ENCODE measurements around the gene ZEB2. TPM values are rescaled to one million over a fixed set of nuclear protein-coding genes. Genes with fewer than 3 reads are reported as not detected.
A peak's percentile ranks its signal among the peaks of the same experiment; 100 is the strongest.

ZEB2 gene
- total and polyA plus RNA-seq, 2 of the 8 experiments (the other 6 are each of a cell fraction or from before 2014, with no cell fraction given) = 0.38 TPM; not detected in 1

DNA sequence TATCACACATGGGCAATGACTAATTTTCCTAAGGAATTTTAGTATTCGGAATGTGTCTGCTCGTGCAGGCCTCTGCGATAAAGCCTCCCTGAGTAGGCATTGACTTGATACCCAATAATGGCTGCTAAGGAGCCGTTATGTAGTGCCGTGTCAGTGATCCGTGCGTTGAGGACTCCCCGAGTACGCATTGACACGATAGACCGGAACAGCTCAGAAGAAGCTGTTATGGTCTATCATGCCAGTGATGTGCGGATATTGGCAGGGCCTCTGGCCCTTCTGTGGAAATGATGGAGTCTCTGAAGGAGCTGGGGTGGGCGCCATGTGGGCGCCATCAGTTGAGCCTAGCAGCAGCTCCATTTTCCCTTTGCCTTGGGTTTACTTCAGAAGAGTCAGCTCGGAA lies 29.1 kb downstream of the ZEB2 start:
- Histone ChIP-seq H3K4me1 (replicated peaks in 1 of 4; ENCODE audit: control insufficient read depth in 3 of 4, insufficient read depth in 4 of 4, low read length in 3 of 4) (no peaks in the 10 kb centered on the region; a peak in 1 of 7 replicates), H3K9ac (replicated peaks in 1 of 4; ENCODE audit: extremely low read depth in 1 of 4, low read depth in 3 of 4, low read length in 3 of 4) (no peak overlapping the region), H4K5ac (ENCODE audit: insufficient read length, low read depth, low read length) (no peak overlapping the region), H4K8ac (ENCODE audit: extremely low read depth, insufficient read depth, low read length) (peak overlapping the region; percentile 71; the same call in 1 of the 2 replicates), H3K79me2 (ENCODE audit: control insufficient read depth in 1 of 2, insufficient read depth in 2 of 2, low read length in 2 of 2) (no peaks in the 10 kb centered on the region), H3K27ac (ENCODE audit: low read depth, low read length) (no peak overlapping the region), H2AFZ (ENCODE audit: low read length) (no peak overlapping the region), H2BK20ac (ENCODE audit: low read length) (no peak overlapping the region), H3K79me1 (ENCODE audit: low read depth, low read length) (no peaks in the 10 kb centered on the region), H3K18ac (ENCODE audit: extremely low read depth, low read length) (no peak overlapping the region), H2BK12ac (ENCODE audit: low read depth, low read length) (no peak overlapping the region), H3K23ac (ENCODE audit: insufficient read length) (no peak overlapping the region), H3K36me3 (ENCODE audit: control insufficient read depth in 2 of 4, insufficient read depth in 4 of 4, low read length in 3 of 4) (no peaks in the 10 kb centered on the region), H3K27me3 (replicated peaks in 1 of 4; ENCODE audit: control insufficient read depth in 3 of 4, extremely low read depth in 1 of 4, insufficient read depth in 3 of 4, low read length in 3 of 4) (no peaks in the 10 kb centered on the region), H3K4me2 (ENCODE audit: insufficient read depth in 1 of 2, low read depth in 2 of 2, low read length in 2 of 2) (no peak overlapping the region), H3K9me3 (ENCODE audit: insufficient read depth in 2 of 2, low read depth in 1 of 2, low read length in 1 of 2) (no peaks in the 10 kb centered on the region), H4K91ac (replicated peaks; ENCODE audit: insufficient read length, low read length) (no peak overlapping the region), H3K14ac (ENCODE audit: insufficient read length) (no peak overlapping the region), H3K56ac (replicated peaks; ENCODE audit: insufficient read length, low read depth, low read length) (no peak overlapping the region), H2AK5ac (ENCODE audit: low read depth, low read length) (no peak overlapping the region), H2BK15ac (ENCODE audit: low read length) (no peak overlapping the region), H3K4ac (replicated peaks; ENCODE audit: insufficient read length, low read depth, low read length) (no peak overlapping the region), H3K23me2 (ENCODE audit: low read depth, low read length) (no peaks in the 10 kb centered on the region), H4K20me1 (replicated peaks in 1 of 2; ENCODE audit: control insufficient read depth in 1 of 2, insufficient read depth in 2 of 2, low read length in 2 of 2) (no peaks in the 10 kb centered on the region), H2BK5ac (ENCODE audit: low read depth, low read length) (no peak overlapping the region), H2BK120ac (replicated peaks; ENCODE audit: low read depth, low read length) (no peak overlapping the region), H3K4me3 (ENCODE audit: extremely low read depth in 1 of 4, insufficient read depth in 2 of 4, low read depth in 3 of 4, low read length in 4 of 4) (no peak overlapping the region)
- 91% methylated on average over 15 of the region's 15 CpGs; no CpG with 5 or more reads in 1 of the 2 experiments for WGBS, 2 experiments (ENCODE audit: extremely low coverage in 1 of 2, insufficient coverage in 1 of 2, insufficient read length in 1 of 2, insufficient replicate concordance in 2 of 2, low coverage in 1 of 2, low lambda C conversion rate in 2 of 2, missing lambda C conversion rate in 1 of 2)
- POLR2A ChIA-PET (ENCODE audit: partially characterized antibody) = interaction anchor here (0.6 kb wide), 1 partner anchor 328 kb away, joined by 3 read pairs; no protein-coding TSS in a partner anchor
- CTCF ChIA-PET (ENCODE audit: partially characterized antibody) = interaction anchor here (0.6 to 2.1 kb wide), 4 partner anchors 13 to 368 kb away, joined by 3 to 8 read pairs (median 3); no protein-coding TSS in a partner anchor
- FAIRE-seq (no peak), DNase-seq (ENCODE audit: low read depth in 1 of 2, low spot score in 2 of 2) (no peak)
- no peak for TF ChIP-seq CHD1 (IDR thresholded peaks at IDR 0.05; ENCODE audit: low read depth, low read length)
- no peak for TF ChIP-seq TBP (IDR thresholded peaks at IDR 0.05; ENCODE audit: low read depth, low read length)
- no peak for TF ChIP-seq CTBP2 (IDR thresholded peaks at IDR 0.05; ENCODE audit: borderline replicate concordance, insufficient read depth, insufficient read length, low read length)
- TF ChIP-seq, protein P1, sequence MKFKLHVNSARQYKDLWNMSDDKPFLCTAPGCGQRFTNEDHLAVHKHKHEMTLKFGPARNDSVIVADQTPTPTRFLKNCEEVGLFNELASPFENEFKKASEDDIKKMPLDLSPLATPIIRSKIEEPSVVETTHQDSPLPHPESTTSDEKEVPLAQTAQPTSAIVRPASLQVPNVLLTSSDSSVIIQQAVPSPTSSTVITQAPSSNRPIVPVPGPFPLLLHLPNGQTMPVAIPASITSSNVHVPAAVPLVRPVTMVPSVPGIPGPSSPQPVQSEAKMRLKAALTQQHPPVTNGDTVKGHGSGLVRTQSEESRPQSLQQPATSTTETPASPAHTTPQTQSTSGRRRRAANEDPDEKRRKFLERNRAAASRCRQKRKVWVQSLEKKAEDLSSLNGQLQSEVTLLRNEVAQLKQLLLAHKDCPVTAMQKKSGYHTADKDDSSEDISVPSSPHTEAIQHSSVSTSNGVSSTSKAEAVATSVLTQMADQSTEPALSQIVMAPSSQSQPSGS (IDR thresholded peaks at IDR 0.05; ENCODE audit: low read length) = no peak
- TF ChIP-seq TEAD4 (IDR thresholded peaks at IDR 0.05; ENCODE audit: low read depth, low read length) = no peak
- no peak for TF ChIP-seq NRF1 (IDR thresholded peaks at IDR 0.05; ENCODE audit: low read depth, low read length)
- no peak for TF ChIP-seq JUND (IDR thresholded peaks at IDR 0.05; ENCODE audit: low read length)
- no peak for TF ChIP-seq CHD2 (IDR thresholded peaks at IDR 0.05; ENCODE audit: low read length)
- no peak for TF ChIP-seq GABPA (IDR thresholded peaks at IDR 0.05; ENCODE audit: borderline replicate concordance, insufficient read depth, low read length)
- no peak for TF ChIP-seq CREB1 (IDR thresholded peaks at IDR 0.05)
- TF ChIP-seq SUZ12 (IDR thresholded peaks at IDR 0.05; ENCODE audit: low read length) = no peak
- no peak for TF ChIP-seq CEBPB (IDR thresholded peaks at IDR 0.05; ENCODE audit: low read depth, low read length)
- no peak for TF ChIP-seq MAFK (IDR thresholded peaks at IDR 0.05; ENCODE audit: low read depth, low read length)
- no peak for TF ChIP-seq TCF12 (IDR thresholded peaks at IDR 0.05; ENCODE audit: low read depth, low read length)
